Ishikawa (cell line): ENCODE data around the gene AKT1.

Experiments used
- CEBPB ChIP-seq: IDR thresholded peaks from 2 replicates; pipeline ENCODE4 v1.6.1; 2012
- CREB1 ChIP-seq: IDR thresholded peaks from 2 replicates; pipeline ENCODE4 v1.6.1; 2012; ENCODE audit warnings: low read depth
- EGR1 ChIP-seq: IDR thresholded peaks from 2 replicates; pipeline ENCODE4 v1.6.1; 2012
- EP300 ChIP-seq: IDR thresholded peaks from 2 replicates; pipeline ENCODE4 v1.6.1; 2012; ENCODE audit warnings: borderline replicate concordance
- FOXM1 ChIP-seq: IDR thresholded peaks from 2 replicates; pipeline ENCODE4 v1.6.1; 2012; ENCODE audit warnings: low read depth, borderline replicate concordance
- NFIC ChIP-seq: IDR thresholded peaks from 2 replicates; pipeline ENCODE4 v1.6.1; 2012
- RAD21 ChIP-seq: IDR thresholded peaks from 2 replicates; pipeline ENCODE4 v1.6.1; 2012; ENCODE audit warnings: low read depth
- REST ChIP-seq: IDR thresholded peaks from 2 replicates; pipeline ENCODE4 v1.6.1; 2012; ENCODE audit warnings: low read depth, mild to moderate bottlenecking
- TAF1 ChIP-seq: IDR thresholded peaks from 2 replicates; pipeline ENCODE4 v1.6.1; 2012; ENCODE audit warnings: low read depth, mild to moderate bottlenecking
- TCF12 ChIP-seq: IDR thresholded peaks from 2 replicates; pipeline ENCODE4 v1.6.1; 2012; ENCODE audit warnings: low read depth
- TEAD4 ChIP-seq: IDR thresholded peaks from 2 replicates; pipeline ENCODE4 v1.6.1; 2012
- YY1 ChIP-seq: IDR thresholded peaks from 2 replicates; pipeline ENCODE4 v1.6.1; 2012; ENCODE audit warnings: low read depth
- ZBTB7A ChIP-seq: IDR thresholded peaks from 2 replicates; pipeline ENCODE4 v1.6.1; 2012; ENCODE audit warnings: low read depth
- TF ChIP-seq, protein P1 (sequence below): IDR thresholded peaks from 2 replicates; pipeline ENCODE4 v1.6.1; 2012
- TF ChIP-seq, protein P2 (sequence below): IDR thresholded peaks from 2 replicates; pipeline ENCODE4 v1.6.1; 2012

Gene AKT1

GRCh38 chr14:104721505-104722431 lies 73.8 kb downstream of the AKT1 start:
- no peak for TF ChIP-seq YY1
- TF ChIP-seq ZBTB7A: no peak
- TF ChIP-seq RAD21: no peak
- no peak for TF ChIP-seq REST
- TF ChIP-seq EP300: no peak
- no peak for TF ChIP-seq FOXM1
- TF ChIP-seq, protein P1, sequence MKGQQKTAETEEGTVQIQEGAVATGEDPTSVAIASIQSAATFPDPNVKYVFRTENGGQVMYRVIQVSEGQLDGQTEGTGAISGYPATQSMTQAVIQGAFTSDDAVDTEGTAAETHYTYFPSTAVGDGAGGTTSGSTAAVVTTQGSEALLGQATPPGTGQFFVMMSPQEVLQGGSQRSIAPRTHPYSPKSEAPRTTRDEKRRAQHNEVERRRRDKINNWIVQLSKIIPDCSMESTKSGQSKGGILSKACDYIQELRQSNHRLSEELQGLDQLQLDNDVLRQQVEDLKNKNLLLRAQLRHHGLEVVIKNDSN: no peak
- no peak for TF ChIP-seq TEAD4
- no peak for TF ChIP-seq NFIC
- no peak for TF ChIP-seq CREB1
- TF ChIP-seq CEBPB: no peak
- TF ChIP-seq, protein P2, sequence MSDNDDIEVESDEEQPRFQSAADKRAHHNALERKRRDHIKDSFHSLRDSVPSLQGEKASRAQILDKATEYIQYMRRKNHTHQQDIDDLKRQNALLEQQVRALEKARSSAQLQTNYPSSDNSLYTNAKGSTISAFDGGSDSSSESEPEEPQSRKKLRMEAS: no peak
- no peak for TF ChIP-seq EGR1
- no peak for TF ChIP-seq TCF12
- TF ChIP-seq TAF1: no peak
